Effector memory CD4-positive, alpha-beta T cell (primary cell): ENCODE results near the gene MUCL3.

Experiments used
- DNase-seq, 3 donors: peaks; one replicate each; pipeline ENCODE4 v3.0.0-alpha.2; 2020
- H3K27ac ChIP-seq: 2 replicates; pipeline ENCODE4 v1.7.0; 2013; ENCODE audit warnings: mild to moderate bottlenecking, low read length, moderate library complexity; ENCODE audit not compliant: insufficient read depth, poor library complexity, severe bottlenecking
- H3K27me3 ChIP-seq: replicated peaks from 2 replicates; pipeline ENCODE4 v1.7.0; 2013; ENCODE audit warnings: mild to moderate bottlenecking, low read length; ENCODE audit not compliant: insufficient read depth, control insufficient read depth, poor library complexity, severe bottlenecking
- H3K36me3 ChIP-seq: 2 replicates; pipeline ENCODE4 v1.7.0; 2013; ENCODE audit warnings: mild to moderate bottlenecking, low read length, moderate library complexity; ENCODE audit not compliant: control insufficient read depth, insufficient read depth
- H3K4me1 ChIP-seq: 2 replicates; pipeline ENCODE4 v1.7.0; 2013; ENCODE audit warnings: low read length, mild to moderate bottlenecking; ENCODE audit not compliant: control insufficient read depth, insufficient read depth, poor library complexity, severe bottlenecking
- H3K4me3 ChIP-seq: 2 replicates; pipeline ENCODE4 v1.7.0; 2013; ENCODE audit warnings: low read length, low read depth, mild to moderate bottlenecking; ENCODE audit not compliant: insufficient read depth, poor library complexity, severe bottlenecking
- H3K9me3 ChIP-seq: 2 replicates; pipeline ENCODE4 v1.7.0; 2013; ENCODE audit warnings: mild to moderate bottlenecking, low read length, moderate library complexity; ENCODE audit not compliant: control insufficient read depth
- total RNA-seq, 3 donors: gene quantifications; one replicate each; lab custom pipeline; 2026; lab: John Stamatoyannopoulos, UW

MUCL3 gene
- total RNA-seq: 0 to 0.09 (median 0) reads per million in 3 donors

GRCh38 chr6:30940361-30940986 is at the start of gene MUCL3:
MUCL3 (plus strand) TSS chr6:30940973; CDS start chr6:30941000, 27 bp downstream.
- no peaks in the 10 kb centered on the region for H3K4me1 ChIP-seq

GRCh38 chr6:30891450-30891723 is 49.4 kb upstream of the MUCL3 start:
- H3K9me3 ChIP-seq: no peaks in the 10 kb centered on the region
- no peaks in the 10 kb centered on the region for H3K27me3 ChIP-seq
- H3K36me3 ChIP-seq: no peaks in the 10 kb centered on the region
- H3K4me3 ChIP-seq: no peak overlapping the region
- DNase-seq: no peak
- peaks cover 1% of the 10 kb centered on the region for H3K4me1 ChIP-seq
- no peak overlapping the region for H3K27ac ChIP-seq

More at GRCh38 chr6:30940361-30940986, at the start of gene MUCL3:
- no peaks in the 10 kb centered on the region for H3K9me3 ChIP-seq
- H3K4me3 ChIP-seq: no peak within 1 kb of the TSS
- no peak within 1 kb of the TSS for H3K27ac ChIP-seq
- DNase-seq: no peak
- no peaks in the 10 kb centered on the region for H3K36me3 ChIP-seq
- peaks cover 14% of the 10 kb centered on the region for H3K27me3 ChIP-seq

- H3K27me3 ChIP-seq: no peaks in the 10 kb centered on the region
- H3K36me3 ChIP-seq: no peaks in the 10 kb centered on the region
- DNase-seq: no peak
- no peak overlapping the region for H3K4me3 ChIP-seq
- no peak overlapping the region for H3K27ac ChIP-seq
- H3K4me1 ChIP-seq: no peaks in the 10 kb centered on the region
- no peaks in the 10 kb centered on the region for H3K9me3 ChIP-seq
These were observed 48.8 kb upstream of the MUCL3 start for GRCh38 chr6:30891816-30892538.

GRCh38 chr6:30893001-30893591 is 47.7 kb upstream of the MUCL3 start:
- DNase-seq: no peak
- H3K4me3 ChIP-seq: no peak overlapping the region
- H3K36me3 ChIP-seq: no peaks in the 10 kb centered on the region
- H3K27ac ChIP-seq: no peak overlapping the region
- H3K4me1 ChIP-seq: no peaks in the 10 kb centered on the region
- H3K9me3 ChIP-seq: no peaks in the 10 kb centered on the region
- H3K27me3 ChIP-seq: no peaks in the 10 kb centered on the region

GRCh38 chr6:30893666-30894065 is 47.1 kb upstream of the MUCL3 start:
- H3K4me1 ChIP-seq: no peaks in the 10 kb centered on the region

GRCh38 chr6:30894381-30894780 is 46.4 kb upstream of the MUCL3 start:
- Histone ChIP-seq H3K36me3 (no peaks in the 10 kb centered on the region), H3K4me3 (no peak overlapping the region), H3K9me3 (no peaks in the 10 kb centered on the region), H3K4me1 (no peaks in the 10 kb centered on the region), H3K27me3 (no peaks in the 10 kb centered on the region), H3K27ac (no peak overlapping the region)
- DNase-seq: no peak

More at GRCh38 chr6:30893666-30894065, 47.1 kb upstream of the MUCL3 start:
- Histone ChIP-seq H3K36me3 (no peaks in the 10 kb centered on the region), H3K9me3 (no peaks in the 10 kb centered on the region), H3K27me3 (no peaks in the 10 kb centered on the region), H3K4me3 (no peak overlapping the region), H3K27ac (no peak overlapping the region)
- DNase-seq: no peak

- H3K4me3 ChIP-seq: no peak overlapping the region
- H3K4me1 ChIP-seq: no peaks in the 10 kb centered on the region
- no peaks in the 10 kb centered on the region for H3K36me3 ChIP-seq
- DNase-seq: no peak
- no peaks in the 10 kb centered on the region for H3K9me3 ChIP-seq
- no peaks in the 10 kb centered on the region for H3K27me3 ChIP-seq
- no peak overlapping the region for H3K27ac ChIP-seq
These were observed 45.8 kb upstream of the MUCL3 start for GRCh38 chr6:30894935-30895334.

- H3K27me3 ChIP-seq: no peaks in the 10 kb centered on the region
- no peak overlapping the region for H3K27ac ChIP-seq
- H3K4me3 ChIP-seq: no peak overlapping the region
- no peak for DNase-seq
- no peaks in the 10 kb centered on the region for H3K36me3 ChIP-seq
- H3K4me1 ChIP-seq: no peaks in the 10 kb centered on the region
- H3K9me3 ChIP-seq: no peaks in the 10 kb centered on the region
These were observed 45.4 kb upstream of the MUCL3 start for GRCh38 chr6:30895343-30895742.

GRCh38 chr6:30896541-30896940 is 44.2 kb upstream of the MUCL3 start:
- no peak for DNase-seq
- H3K9me3 ChIP-seq: no peaks in the 10 kb centered on the region
- H3K36me3 ChIP-seq: no peaks in the 10 kb centered on the region

GRCh38 chr6:30897882-30898281 is 42.9 kb upstream of the MUCL3 start:
- no peaks in the 10 kb centered on the region for H3K4me1 ChIP-seq
- no peak for DNase-seq
- no peak overlapping the region for H3K4me3 ChIP-seq
- no peaks in the 10 kb centered on the region for H3K36me3 ChIP-seq
- no peak overlapping the region for H3K27ac ChIP-seq
- no peaks in the 10 kb centered on the region for H3K27me3 ChIP-seq
- no peaks in the 10 kb centered on the region for H3K9me3 ChIP-seq

More at GRCh38 chr6:30896541-30896940, 44.2 kb upstream of the MUCL3 start:
- Histone ChIP-seq H3K27ac (no peak overlapping the region), H3K4me1 (no peaks in the 10 kb centered on the region), H3K27me3 (no peaks in the 10 kb centered on the region), H3K4me3 (no peak overlapping the region)
